WERI-Rb-1 (cell line): ENCODE data around the gene CDYL2.

Experiments
- DNase-seq: peaks from one replicate; pipeline ENCODE4 v3.0.0-alpha.2; 2020
- H3K27ac ChIP-seq: fragments of 250-450 bp; sonication (Bioruptor Pico); 2 replicates; pipeline ENCODE4 v1.5.1; 2020; ENCODE audit warnings: mild to moderate bottlenecking, moderate library complexity
- H3K27me3 ChIP-seq: fragments of 250-450 bp; sonication (Bioruptor Pico); 2 replicates; pipeline ENCODE4 v1.5.1; 2021; ENCODE audit warnings: mild to moderate bottlenecking, low read depth, moderate library complexity; ENCODE audit not compliant: insufficient read depth, severe bottlenecking
- H3K36me3 ChIP-seq: fragments of 250-450 bp; sonication (Bioruptor Pico); 2 replicates; pipeline ENCODE4 v1.5.1; 2020; ENCODE audit warnings: mild to moderate bottlenecking, moderate library complexity
- H3K4me3 ChIP-seq: 2 replicates; pipeline ENCODE4 v1.5.1; 2011; ENCODE audit warnings: low read depth, mild to moderate bottlenecking, control low read depth, low read length
- H3K9me3 ChIP-seq: fragments of 250-450 bp; sonication (Bioruptor Pico); 2 replicates; pipeline ENCODE4 v1.5.1; 2021; ENCODE audit warnings: mild to moderate bottlenecking, moderate library complexity; ENCODE audit not compliant: severe bottlenecking
- TF ChIP-seq, protein P1 (sequence below): IDR thresholded peaks from 2 replicates; pipeline ENCODE4 v1.5.1; 2011; ENCODE audit warnings: low read depth, mild to moderate bottlenecking, control low read depth, inconsistent platforms, low read length

CDYL2 gene

DNA sequence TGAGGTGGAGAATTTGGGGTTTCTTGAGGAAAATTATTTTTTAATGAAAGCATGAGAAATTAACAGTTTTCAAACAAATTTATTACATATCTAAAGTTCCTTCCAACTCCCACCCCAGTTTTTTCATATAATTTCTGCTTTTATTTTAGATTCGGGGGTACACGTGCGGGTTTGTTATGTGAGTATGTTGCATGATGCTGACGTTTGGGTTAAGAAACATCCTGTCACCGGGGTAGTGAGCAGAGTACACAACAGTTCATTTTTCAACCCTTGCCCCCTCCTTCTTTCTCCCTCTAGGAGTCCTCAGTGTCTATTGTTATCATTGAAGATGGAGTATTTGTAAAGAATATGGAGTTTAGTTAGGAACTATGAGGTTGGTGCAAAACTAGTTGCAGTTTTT lies 31.8 kb upstream of the CDYL2 start:
- Histone ChIP-seq H3K4me3 (no peak overlapping the region), H3K36me3 (no peaks in the 10 kb centered on the region), H3K27me3 (no peaks in the 10 kb centered on the region), H3K9me3 (no peaks in the 10 kb centered on the region), H3K27ac (no peak overlapping the region)
- TF ChIP-seq, protein P1, sequence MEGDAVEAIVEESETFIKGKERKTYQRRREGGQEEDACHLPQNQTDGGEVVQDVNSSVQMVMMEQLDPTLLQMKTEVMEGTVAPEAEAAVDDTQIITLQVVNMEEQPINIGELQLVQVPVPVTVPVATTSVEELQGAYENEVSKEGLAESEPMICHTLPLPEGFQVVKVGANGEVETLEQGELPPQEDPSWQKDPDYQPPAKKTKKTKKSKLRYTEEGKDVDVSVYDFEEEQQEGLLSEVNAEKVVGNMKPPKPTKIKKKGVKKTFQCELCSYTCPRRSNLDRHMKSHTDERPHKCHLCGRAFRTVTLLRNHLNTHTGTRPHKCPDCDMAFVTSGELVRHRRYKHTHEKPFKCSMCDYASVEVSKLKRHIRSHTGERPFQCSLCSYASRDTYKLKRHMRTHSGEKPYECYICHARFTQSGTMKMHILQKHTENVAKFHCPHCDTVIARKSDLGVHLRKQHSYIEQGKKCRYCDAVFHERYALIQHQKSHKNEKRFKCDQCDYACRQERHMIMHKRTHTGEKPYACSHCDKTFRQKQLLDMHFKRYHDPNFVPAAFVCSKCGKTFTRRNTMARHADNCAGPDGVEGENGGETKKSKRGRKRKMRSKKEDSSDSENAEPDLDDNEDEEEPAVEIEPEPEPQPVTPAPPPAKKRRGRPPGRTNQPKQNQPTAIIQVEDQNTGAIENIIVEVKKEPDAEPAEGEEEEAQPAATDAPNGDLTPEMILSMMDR = no peak
- no peak for DNase-seq

- Histone ChIP-seq H3K9me3 (no peaks in the 10 kb centered on the region), H3K27me3 (no peaks in the 10 kb centered on the region), H3K27ac (no peak overlapping the region), H3K4me3 (no peak overlapping the region), H3K36me3 (no peaks in the 10 kb centered on the region)
- TF ChIP-seq, protein P1 = no peak
- no peak for DNase-seq
Measured at GRCh38 chr16:80831039-80831438, 26.6 kb upstream of the CDYL2 start.

DNA sequence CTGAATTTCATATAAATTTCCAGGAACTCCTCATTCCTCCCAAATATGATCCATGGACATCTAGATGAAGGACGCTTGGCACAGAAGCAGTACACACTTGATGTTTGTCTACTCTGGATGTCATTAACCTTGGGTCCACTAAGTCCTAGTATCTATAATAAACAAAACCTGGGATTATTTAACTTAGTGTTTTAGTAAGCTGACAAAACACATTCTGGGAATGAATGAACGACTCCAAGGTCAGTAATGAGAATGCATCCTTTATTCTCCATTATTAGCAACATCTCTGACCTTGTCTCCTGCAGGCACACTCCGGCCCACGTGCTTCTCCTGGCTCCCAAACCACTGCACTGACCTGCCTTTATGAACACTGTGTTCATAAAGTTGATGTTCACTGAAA lies 24.1 kb upstream of the CDYL2 start:
- H3K27ac ChIP-seq = no peak overlapping the region
- no peak overlapping the region for H3K4me3 ChIP-seq
- no peaks in the 10 kb centered on the region for H3K27me3 ChIP-seq
- TF ChIP-seq, protein P1 = no peak
- no peak for DNase-seq
- no peaks in the 10 kb centered on the region for H3K36me3 ChIP-seq
- H3K9me3 ChIP-seq = no peaks in the 10 kb centered on the region

GRCh38 chr16:80827007-80827406 lies 22.6 kb upstream of the CDYL2 start:
- Histone ChIP-seq H3K4me3 (no peak overlapping the region), H3K9me3 (no peaks in the 10 kb centered on the region), H3K27ac (no peak overlapping the region), H3K27me3 (no peaks in the 10 kb centered on the region), H3K36me3 (no peaks in the 10 kb centered on the region)
- no peak for DNase-seq
- TF ChIP-seq, protein P1 = no peak

DNA sequence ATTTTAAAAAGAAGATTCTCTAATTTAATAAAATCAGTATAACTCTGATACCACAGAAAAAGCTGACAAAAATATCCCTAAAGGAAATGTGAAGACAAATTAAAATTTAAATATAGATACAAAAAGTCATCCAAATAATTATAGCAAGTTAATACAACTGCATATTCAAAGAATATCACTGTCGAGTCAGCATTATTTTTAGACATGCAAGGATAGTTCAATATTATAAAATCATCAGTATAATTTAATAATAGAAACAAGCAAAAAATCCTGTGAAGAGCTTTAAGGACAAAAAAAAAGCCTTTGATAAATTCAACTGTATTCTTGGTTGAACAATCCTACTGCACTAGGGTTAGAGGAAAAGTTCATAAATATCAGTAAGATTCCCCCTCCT lies 21.0 kb upstream of the CDYL2 start:
- H3K4me3 ChIP-seq = no peak overlapping the region
- no peaks in the 10 kb centered on the region for H3K36me3 ChIP-seq
- H3K27ac ChIP-seq = no peak overlapping the region
- TF ChIP-seq, protein P1 = no peak
- no peaks in the 10 kb centered on the region for H3K27me3 ChIP-seq
- no peaks in the 10 kb centered on the region for H3K9me3 ChIP-seq
- DNase-seq = no peak

- no peaks in the 10 kb centered on the region for H3K27me3 ChIP-seq
- TF ChIP-seq, protein P1 = peak; percentile 40
- no peak for DNase-seq
- H3K27ac ChIP-seq = no peak overlapping the region
- no peak overlapping the region for H3K4me3 ChIP-seq
- no peaks in the 10 kb centered on the region for H3K9me3 ChIP-seq
- no peaks in the 10 kb centered on the region for H3K36me3 ChIP-seq
Measured at GRCh38 chr16:80824623-80825364, 20.4 kb upstream of the CDYL2 start.
